ENCODE results near the gene ZRANB3. TPM values are rescaled to one million over a fixed set of nuclear protein-coding genes. Genes with fewer than 3 reads are reported as not detected.

ZRANB3 gene
- total and polyA plus RNA-seq, 10 of the 15 experiments (the other 5 are each of a cell fraction or from before 2014, with no cell fraction given), result 5.6 to 11.4 (median 9.9) TPM

GRCh38 chr2:135557530-135557929 lies 26.5 kb upstream of the ZRANB3 start:
- H3K9ac ChIP-seq (ENCODE audit: control insufficient read depth, insufficient read depth, low read length), result no peak overlapping the region
- H3K27me3 ChIP-seq (replicated peaks in 1 of 2; ENCODE audit: control insufficient read depth in 2 of 2, insufficient read depth in 2 of 2, low read length in 1 of 2), result no peaks in the 10 kb centered on the region
- peaks cover 0 to 7% of the 10 kb centered on the region in 2 experiments; a peak in 1 of 4 replicates for H3K36me3 ChIP-seq (ENCODE audit: control insufficient read depth in 2 of 2, insufficient read depth in 2 of 2, low read length in 1 of 2)
- DNase-seq (ENCODE audit: low read depth, low spot score) (no peak), FAIRE-seq (no peak), ATAC-seq (no peak)
- no peak for TF ChIP-seq CEBPZ (IDR thresholded peaks at IDR 0.05; ENCODE audit: low read depth, low read length)
- H3K4me3 ChIP-seq, result no peak overlapping the region
- no TSS peak for BruUV-seq (replicated peaks)
- 92% methylated on average over 1 of the region's 1 CpG for WGBS (ENCODE audit: insufficient coverage, insufficient replicate concordance, low lambda C conversion rate, missing lambda C conversion rate)
- H3K9me3 ChIP-seq (replicated peaks; ENCODE audit: control insufficient read depth, insufficient read depth, low read length), result no peaks in the 10 kb centered on the region; the same call in 2 of the 3 replicates
- in situ Hi-C loops (cut with MboI) (no loop called here), intact Hi-C loops (cut with micrococcal nuclease; ENCODE audit: unreplicated experiment) (no loop called here)
- ChIA-PET CTCF (interaction anchor here (1.0 kb wide), 1 partner anchor 16 kb away, joined by 4 read pairs; no protein-coding TSS in a partner anchor), POLR2A (interaction anchor here (1.8 kb wide), 1 partner anchor 26 kb away, joined by 7 read pairs; the partner anchor contains the start of genes R3HDM1 and ZRANB3), SMC1A (ENCODE audit: uncharacterized antibody, unreplicated experiment) (no interaction called here), RAD21 (ENCODE audit: unreplicated experiment) (no interaction called here)
- H3K4me2 ChIP-seq (ENCODE audit: control insufficient read depth, insufficient read depth), result no peak overlapping the region
- no peak overlapping the region for H2AFZ ChIP-seq (ENCODE audit: control insufficient read depth, low read depth, low read length)
- peaks cover 21% of the 10 kb centered on the region for H3K79me2 ChIP-seq (ENCODE audit: control insufficient read depth, insufficient read depth, low read length)
- no peaks in the 10 kb centered on the region for H3K4me1 ChIP-seq (ENCODE audit: control insufficient read depth, insufficient read depth, low read length)
- no peak overlapping the region for H3K27ac ChIP-seq (ENCODE audit: control insufficient read depth, insufficient read depth)
- H4K20me1 ChIP-seq (ENCODE audit: control insufficient read depth, insufficient read depth), result no peaks in the 10 kb centered on the region

- intact Hi-C loops (cut with micrococcal nuclease; ENCODE audit: unreplicated experiment), result no loop called here
- no peak for DNase-seq (ENCODE audit: low read depth, low spot score)
- Histone ChIP-seq H4K20me1 (ENCODE audit: control insufficient read depth, insufficient read depth) (no peaks in the 10 kb centered on the region), H3K9ac (ENCODE audit: control insufficient read depth, insufficient read depth, low read length) (no peak overlapping the region), H3K9me3 (replicated peaks; ENCODE audit: control insufficient read depth, insufficient read depth, low read length) (no peaks in the 10 kb centered on the region; the same call in 2 of the 3 replicates), H3K4me1 (ENCODE audit: control insufficient read depth, insufficient read depth, low read length) (no peaks in the 10 kb centered on the region), H3K36me3 (ENCODE audit: control insufficient read depth in 2 of 2, insufficient read depth in 2 of 2, low read length in 1 of 2) (0 out of 4 replicates have a peak, but pooled peaks cover 0 to 2% of the 10 kb centered on the region in 2 experiments), H3K4me2 (ENCODE audit: control insufficient read depth, insufficient read depth) (no peak overlapping the region), H2AFZ (ENCODE audit: control insufficient read depth, low read depth, low read length) (no peak overlapping the region), H3K27ac (ENCODE audit: control insufficient read depth, insufficient read depth) (no peak overlapping the region), H3K4me3 (no peak overlapping the region), H3K27me3 (replicated peaks in 1 of 2; ENCODE audit: control insufficient read depth in 2 of 2, insufficient read depth in 2 of 2, low read length in 1 of 2) (no peaks in the 10 kb centered on the region), H3K79me2 (ENCODE audit: control insufficient read depth, insufficient read depth, low read length) (peaks cover 24% of the 10 kb centered on the region)
- POLR2A ChIA-PET, result no interaction called here
- CTCF ChIA-PET, result interaction anchor here (0.6 kb wide), 1 partner anchor 547 kb away, joined by 3 read pairs; no protein-coding TSS in a partner anchor
- BruUV-seq (replicated peaks), result no TSS peak
- ATAC-seq, result no peak
- in situ Hi-C loops (cut with MboI), result no loop called here
- RAD21 ChIA-PET (ENCODE audit: unreplicated experiment), result no interaction called here
- no peak for FAIRE-seq
- SMC1A ChIA-PET (ENCODE audit: uncharacterized antibody, unreplicated experiment), result no interaction called here
- WGBS (ENCODE audit: insufficient coverage, insufficient replicate concordance, low lambda C conversion rate, missing lambda C conversion rate), result 97% methylated on average over 4 of the region's 4 CpGs
- TF ChIP-seq IRF5 (IDR thresholded peaks at IDR 0.05; ENCODE audit: borderline replicate concordance), result no peak
- no peak for TF ChIP-seq JUNB (IDR thresholded peaks at IDR 0.05)
- TF ChIP-seq HCFC1 (IDR thresholded peaks at IDR 0.05; ENCODE audit: low read length), result no peak
- TF ChIP-seq IKZF2 (IDR thresholded peaks at IDR 0.05), result no peak
- no peak for TF ChIP-seq SP1 (IDR thresholded peaks at IDR 0.05; ENCODE audit: low read depth, low read length)
- TF ChIP-seq HDAC2 (IDR thresholded peaks at IDR 0.05), result no peak
- no peak for TF ChIP-seq TBL1XR1 (IDR thresholded peaks at IDR 0.05; ENCODE audit: low read depth, low read length)
- TF ChIP-seq ZZZ3 (IDR thresholded peaks at IDR 0.05; ENCODE audit: control insufficient read depth, insufficient read length, low read depth), result no peak
- no peak for TF ChIP-seq BMI1 (IDR thresholded peaks at IDR 0.05; ENCODE audit: borderline replicate concordance)
- no peak for TF ChIP-seq IRF4 (IDR thresholded peaks at IDR 0.05; ENCODE audit: low read depth, low read length)
- no peak for TF ChIP-seq ATF7 (IDR thresholded peaks at IDR 0.05; ENCODE audit: low read depth)
- no peak for TF ChIP-seq BHLHE40 (IDR thresholded peaks at IDR 0.05; ENCODE audit: borderline replicate concordance in 1 of 2, low read depth in 2 of 2, low read length in 1 of 2)
- no peak for TF ChIP-seq ZNF622 (IDR thresholded peaks at IDR 0.05)
- TF ChIP-seq MYC (IDR thresholded peaks at IDR 0.05; ENCODE audit: insufficient read depth, insufficient read length, insufficient replicate concordance, low read length, severe bottlenecking), result no peak
Measured at GRCh38 chr2:135555311-135555710, 24.3 kb upstream of the ZRANB3 start.

Data from GM12878 (cell line).